GM21737 (cell line): Measurements from ENCODE around the gene KAT6B.
"Not testable (repeated sequence)": the region's sequence is repeated elsewhere in the genome, so short reads cannot be mapped to it uniquely, and the experiment has no call there.

Source experiments
- ATAC-seq: cut with Tn5 transposase; IDR thresholded peaks from one replicate; pipeline ENCODE4 v1.9.1; 2021; ENCODE audit warnings: mild to moderate bottlenecking, moderate library complexity; ENCODE audit not compliant: unreplicated experiment

KAT6B gene

GRCh38 chr10:74855439-74855838 is 29.0 kb downstream of the KAT6B start:
- ATAC-seq = no peak

- no peak for ATAC-seq
Measured at GRCh38 chr10:74856940-74857339, 30.5 kb downstream of the KAT6B start.

- ATAC-seq = no peak
Measured at GRCh38 chr10:74857586-74857985, 31.2 kb downstream of the KAT6B start.

- ATAC-seq = no peak
Measured at GRCh38 chr10:74859546-74859945, 33.1 kb downstream of the KAT6B start.

- ATAC-seq = no peak
Measured at GRCh38 chr10:74862625-74863024, 36.2 kb downstream of the KAT6B start.

GRCh38 chr10:74863551-74863950 is 37.2 kb downstream of the KAT6B start:
- ATAC-seq = no peak

GRCh38 chr10:74867351-74867750 is 41.0 kb downstream of the KAT6B start:
- no peak for ATAC-seq

- no peak for ATAC-seq
Measured at GRCh38 chr10:74868392-74868977, 42.1 kb downstream of the KAT6B start.

GRCh38 chr10:74869635-74870034 is 43.2 kb downstream of the KAT6B start:
- no peak for ATAC-seq

- ATAC-seq = no peak
Measured at GRCh38 chr10:74870191-74870590, 43.8 kb downstream of the KAT6B start.

- ATAC-seq = peak; percentile 70
Measured at GRCh38 chr10:74871595-74872382, 45.4 kb downstream of the KAT6B start.

- ATAC-seq = no peak
Measured at GRCh38 chr10:74873803-74874454, 47.5 kb downstream of the KAT6B start.

GRCh38 chr10:74874649-74875048 is 48.2 kb downstream of the KAT6B start:
- no peak for ATAC-seq

GRCh38 chr10:74875068-74875467 is 48.7 kb downstream of the KAT6B start:
- ATAC-seq = no peak

GRCh38 chr10:74875966-74876365 is 49.6 kb downstream of the KAT6B start:
- ATAC-seq = no peak

GRCh38 chr10:74877054-74877453 is 50.7 kb downstream of the KAT6B start:
- ATAC-seq = not testable (repeated sequence)

- ATAC-seq = no peak
Measured at GRCh38 chr10:74877898-74878297, 51.5 kb downstream of the KAT6B start.

- ATAC-seq = no peak
Measured at GRCh38 chr10:74880041-74880440, 53.6 kb downstream of the KAT6B start.

- ATAC-seq = no peak
Measured at GRCh38 chr10:74881253-74881884, 55.0 kb downstream of the KAT6B start.

- ATAC-seq = no peak
Measured at GRCh38 chr10:74882427-74882826, 56.0 kb downstream of the KAT6B start.

- ATAC-seq = no peak
Measured at GRCh38 chr10:74882831-74883230, 56.4 kb downstream of the KAT6B start.

GRCh38 chr10:74883428-74883827 is 57.0 kb downstream of the KAT6B start:
- ATAC-seq = no peak
